ENCODE measurements around the gene TDRD6.

DNA sequence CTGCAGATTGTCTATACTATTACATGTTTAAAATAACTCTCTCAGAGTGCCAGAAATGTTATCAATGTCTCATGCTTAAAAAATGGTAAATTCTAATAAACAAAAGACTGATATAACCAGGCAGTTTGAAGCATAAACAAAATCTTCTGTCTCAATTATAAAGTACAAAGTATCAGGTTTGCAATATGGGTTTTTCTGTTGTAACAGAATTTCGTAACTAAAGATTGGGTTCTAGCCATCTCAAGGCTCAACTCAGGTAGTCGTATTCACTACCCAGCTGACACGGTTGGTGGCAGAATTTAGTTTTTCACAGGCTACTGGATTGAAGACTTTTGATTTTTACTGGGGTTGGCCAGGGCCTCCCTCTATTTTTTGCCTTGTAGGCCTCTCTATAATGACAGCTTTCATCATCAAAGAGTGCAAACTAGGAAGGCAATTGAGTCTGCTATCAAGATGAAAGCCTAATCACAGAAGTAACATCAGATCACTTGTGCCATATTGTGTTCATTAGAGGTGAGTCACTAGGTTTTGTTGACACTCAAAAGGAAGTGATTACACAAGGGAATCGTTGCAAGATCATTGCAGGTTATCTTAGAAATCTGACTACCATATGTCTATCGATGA lies 38.7 kb upstream of the TDRD6 start:
- TF ChIP-seq POLR2AphosphoS5 (IDR thresholded peaks at IDR 0.05; ENCODE audit: low read depth): no peak
- no peak for TF ChIP-seq CTCF (conservative IDR thresholded peaks at IDR 0.05; ENCODE audit: low read depth in 2 of 2)
- no peak for TF ChIP-seq EZH2 (IDR thresholded peaks at IDR 0.05; ENCODE audit: low read depth, unreplicated experiment)
- no peak for TF ChIP-seq EZH2phosphoT487 (IDR thresholded peaks at IDR 0.05; ENCODE audit: unreplicated experiment)
- TF ChIP-seq, protein P1, sequence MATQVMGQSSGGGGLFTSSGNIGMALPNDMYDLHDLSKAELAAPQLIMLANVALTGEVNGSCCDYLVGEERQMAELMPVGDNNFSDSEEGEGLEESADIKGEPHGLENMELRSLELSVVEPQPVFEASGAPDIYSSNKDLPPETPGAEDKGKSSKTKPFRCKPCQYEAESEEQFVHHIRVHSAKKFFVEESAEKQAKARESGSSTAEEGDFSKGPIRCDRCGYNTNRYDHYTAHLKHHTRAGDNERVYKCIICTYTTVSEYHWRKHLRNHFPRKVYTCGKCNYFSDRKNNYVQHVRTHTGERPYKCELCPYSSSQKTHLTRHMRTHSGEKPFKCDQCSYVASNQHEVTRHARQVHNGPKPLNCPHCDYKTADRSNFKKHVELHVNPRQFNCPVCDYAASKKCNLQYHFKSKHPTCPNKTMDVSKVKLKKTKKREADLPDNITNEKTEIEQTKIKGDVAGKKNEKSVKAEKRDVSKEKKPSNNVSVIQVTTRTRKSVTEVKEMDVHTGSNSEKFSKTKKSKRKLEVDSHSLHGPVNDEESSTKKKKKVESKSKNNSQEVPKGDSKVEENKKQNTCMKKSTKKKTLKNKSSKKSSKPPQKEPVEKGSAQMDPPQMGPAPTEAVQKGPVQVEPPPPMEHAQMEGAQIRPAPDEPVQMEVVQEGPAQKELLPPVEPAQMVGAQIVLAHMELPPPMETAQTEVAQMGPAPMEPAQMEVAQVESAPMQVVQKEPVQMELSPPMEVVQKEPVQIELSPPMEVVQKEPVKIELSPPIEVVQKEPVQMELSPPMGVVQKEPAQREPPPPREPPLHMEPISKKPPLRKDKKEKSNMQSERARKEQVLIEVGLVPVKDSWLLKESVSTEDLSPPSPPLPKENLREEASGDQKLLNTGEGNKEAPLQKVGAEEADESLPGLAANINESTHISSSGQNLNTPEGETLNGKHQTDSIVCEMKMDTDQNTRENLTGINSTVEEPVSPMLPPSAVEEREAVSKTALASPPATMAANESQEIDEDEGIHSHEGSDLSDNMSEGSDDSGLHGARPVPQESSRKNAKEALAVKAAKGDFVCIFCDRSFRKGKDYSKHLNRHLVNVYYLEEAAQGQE (IDR thresholded peaks at IDR 0.05; ENCODE audit: unreplicated experiment): no peak

All from GM23338 (cell line).